Chondrocyte (in vitro differentiated cells): Measurements from ENCODE around the gene KRT72. TPM values are rescaled to one million over a fixed set of nuclear protein-coding genes. Genes with fewer than 3 reads are reported as not detected.

Experiments used
- DNase-seq: peaks from one replicate; pipeline ENCODE4 v3.0.0; 2021; ENCODE audit warnings: mixed read lengths, low spot score
- H3K27ac Mint-ChIP-seq: one replicate; pipeline ENCODE4 v1.8.0; 2021; ENCODE audit warnings: mild to moderate bottlenecking, moderate library complexity, mixed read lengths; ENCODE audit not compliant: unreplicated experiment
- H3K27me3 Mint-ChIP-seq: 2 replicates; pipeline ENCODE4 v1.8.0; 2021; ENCODE audit warnings: low read depth, mixed read lengths
- H3K36me3 Mint-ChIP-seq: 2 replicates; pipeline ENCODE4 v1.8.0; 2021; ENCODE audit warnings: low read depth, mixed read lengths
- H3K4me1 Mint-ChIP-seq: 2 replicates; pipeline ENCODE4 v1.8.0; 2021; ENCODE audit warnings: low read depth, mild to moderate bottlenecking, mixed read lengths
- H3K4me3 Mint-ChIP-seq: one replicate; pipeline ENCODE4 v1.8.0; 2021; ENCODE audit warnings: mild to moderate bottlenecking, moderate library complexity, mixed read lengths; ENCODE audit not compliant: unreplicated experiment
- H3K9me3 Mint-ChIP-seq: 2 replicates; pipeline ENCODE4 v1.8.0; 2021; ENCODE audit warnings: low read depth, mixed read lengths
- CTCF ChIP-seq: fragments of 200-600 bp; sonication (generic); IDR thresholded peaks from 2 replicates; pipeline ENCODE4 v1.5.0; 2021; ENCODE audit warnings: antibody characterized with exemption, mild to moderate bottlenecking, moderate library complexity
- total RNA-seq: library from RNA; stranded (reverse); gene quantifications from 3 replicates; pipeline ENCODE4 v1.2.1, GENCODE V29; 2021

The KRT72 gene
- total RNA-seq, 1 donor from 2014 or later, result not detected

- Mint-ChIP-seq H3K36me3 (peaks cover 2% of the 10 kb centered on the region), H3K27ac (no peak overlapping the region), H3K27me3 (peaks cover 81% of the 10 kb centered on the region), H3K4me1 (no peaks in the 10 kb centered on the region), H3K4me3 (no peak overlapping the region), H3K9me3 (no peaks in the 10 kb centered on the region)
- no peak for DNase-seq
- no peak for TF ChIP-seq CTCF
These were observed 34.4 kb downstream of the KRT72 start for GRCh38 chr12:52566847-52567291.

DNA sequence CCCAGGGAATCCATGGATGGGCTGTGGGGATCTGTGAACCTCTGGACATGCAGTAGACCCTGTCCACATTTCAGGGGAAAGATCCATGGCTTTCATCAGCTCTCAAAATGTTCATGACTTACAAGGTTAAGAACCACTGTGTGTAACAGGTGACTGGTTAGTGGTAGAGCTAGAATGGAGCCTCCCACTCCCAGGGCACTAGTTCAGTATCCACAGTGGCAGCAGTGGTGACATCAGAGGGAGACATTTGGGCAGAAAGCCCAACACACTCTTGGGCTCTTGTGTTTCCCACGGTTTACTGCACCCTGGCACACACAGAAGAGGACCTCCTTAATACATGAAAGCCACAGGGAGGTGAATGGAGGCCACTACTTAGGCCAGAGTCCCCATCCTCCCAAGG, 36.7 kb downstream of the KRT72 start:
- Mint-ChIP-seq H3K36me3 (peaks cover 2% of the 10 kb centered on the region), H3K4me3 (no peak overlapping the region), H3K27ac (no peak overlapping the region), H3K9me3 (no peaks in the 10 kb centered on the region), H3K4me1 (no peaks in the 10 kb centered on the region), H3K27me3 (peaks cover 79% of the 10 kb centered on the region)
- no peak for DNase-seq
- TF ChIP-seq CTCF, result no peak

- Mint-ChIP-seq H3K27ac (no peak overlapping the region), H3K9me3 (no peaks in the 10 kb centered on the region), H3K27me3 (peaks cover 80% of the 10 kb centered on the region), H3K4me1 (no peaks in the 10 kb centered on the region), H3K4me3 (no peak overlapping the region), H3K36me3 (peaks cover 2% of the 10 kb centered on the region)
- no peak for DNase-seq
- peak; percentile 55 for TF ChIP-seq CTCF
These were observed 39.3 kb downstream of the KRT72 start for GRCh38 chr12:52561880-52562449.

- no peak overlapping the region for H3K27ac Mint-ChIP-seq
- no peaks in the 10 kb centered on the region for H3K36me3 Mint-ChIP-seq
- no peak for DNase-seq
- no peak overlapping the region for H3K4me3 Mint-ChIP-seq
- H3K27me3 Mint-ChIP-seq, result peaks cover 74% of the 10 kb centered on the region
- no peaks in the 10 kb centered on the region for H3K9me3 Mint-ChIP-seq
- no peaks in the 10 kb centered on the region for H3K4me1 Mint-ChIP-seq
- TF ChIP-seq CTCF, result no peak
These were observed 41.3 kb downstream of the KRT72 start for GRCh38 chr12:52559979-52560378.

- no peaks in the 10 kb centered on the region for H3K4me1 Mint-ChIP-seq
- no peaks in the 10 kb centered on the region for H3K9me3 Mint-ChIP-seq
- H3K27me3 Mint-ChIP-seq, result peaks cover 72% of the 10 kb centered on the region
- H3K36me3 Mint-ChIP-seq, result peaks cover 2% of the 10 kb centered on the region
- no peak for TF ChIP-seq CTCF
- H3K27ac Mint-ChIP-seq, result no peak overlapping the region
- H3K4me3 Mint-ChIP-seq, result no peak overlapping the region
- no peak for DNase-seq
These were observed 42.4 kb downstream of the KRT72 start for GRCh38 chr12:52558781-52559445.
